ENCODE data around the gene DDX47. TPM values are rescaled to one million over a fixed set of nuclear protein-coding genes. Genes with fewer than 3 reads are reported as not detected.

Gene DDX47
- total and polyA plus RNA-seq, 2 of the 4 experiments (the other 2 are of a cell fraction): 77.8 to 89.5 TPM

- Histone ChIP-seq H3K4me1 (ENCODE audit: control insufficient read depth, insufficient read depth, low read length) (peaks cover 5% of the 10 kb centered on the region; the same call in 1 of the 2 replicates), H2AK5ac (ENCODE audit: low read depth, low read length) (peak overlapping the region; percentile 1; the same call in 1 of the 2 replicates), H2AK9ac (replicated peaks; ENCODE audit: low read depth, low read length, poor library complexity) (no peak overlapping the region), H4K91ac (ENCODE audit: insufficient read depth, low read depth, low read length) (0 out of 2 replicates have a peak overlapping the region, but pooled peaks have one; percentile 10), H4K8ac (ENCODE audit: low read depth in 2 of 2, low read length in 2 of 2) (no peak overlapping the region), H3K9me1 (ENCODE audit: insufficient read depth, low read length) (peaks cover 3% of the 10 kb centered on the region; the same call in 1 of the 2 replicates), H3K18ac (ENCODE audit: low read depth, low read length) (no peak overlapping the region), H3K27me3 (ENCODE audit: control insufficient read depth, insufficient read depth, low read length) (no peaks in the 10 kb centered on the region), H2AFZ (replicated peaks; ENCODE audit: low read length, poor library complexity) (no peak overlapping the region), H2BK120ac (ENCODE audit: low read depth, low read length) (no peak overlapping the region), H3K14ac (replicated peaks; ENCODE audit: low read depth, low read length) (no peak overlapping the region), H3K4ac (ENCODE audit: low read depth, low read length) (0 out of 2 replicates have a peak overlapping the region, but pooled peaks have one; percentile 31), H3K4me2 (ENCODE audit: low read depth, low read length) (no peak overlapping the region), H4K20me1 (ENCODE audit: insufficient read depth, low read length) (no peaks in the 10 kb centered on the region), H2BK5ac (ENCODE audit: low read depth, low read length, poor library complexity, severe bottlenecking) (no peak overlapping the region), H2BK15ac (ENCODE audit: low read depth, low read length) (no peak overlapping the region), H3K23ac (ENCODE audit: low read depth, low read length) (no peak overlapping the region), H2BK20ac (ENCODE audit: low read depth, low read length) (no peak overlapping the region), H3K79me1 (ENCODE audit: low read depth in 1 of 2, low read length in 2 of 2) (no peaks in the 10 kb centered on the region), H3K36me3 (ENCODE audit: control insufficient read depth, insufficient read depth, low read length) (no peaks in the 10 kb centered on the region), H3K56ac (ENCODE audit: extremely low read depth, insufficient read depth, low read length) (no peak overlapping the region), H3K9me3 (ENCODE audit: control insufficient read depth, insufficient read depth, low read length) (no peaks in the 10 kb centered on the region), H4K5ac (ENCODE audit: low read depth, low read length) (no peak overlapping the region), H3K27ac (ENCODE audit: insufficient read depth, low read length) (no peak overlapping the region), H3K4me3 (ENCODE audit: insufficient read depth, low read depth, low read length) (no peak overlapping the region), H3K9ac (ENCODE audit: low read depth, low read length) (no peak overlapping the region)
- TF ChIP-seq NFE2L2 (IDR thresholded peaks at IDR 0.05; ENCODE audit: low read depth, low read length) (no peak), RAD21 (IDR thresholded peaks at IDR 0.05; ENCODE audit: low read length) (no peak), ELK1 (IDR thresholded peaks at IDR 0.05; ENCODE audit: borderline replicate concordance, low read depth, low read length) (no peak), POLR2A (IDR thresholded peaks at IDR 0.05; ENCODE audit: low read depth, low read length) (no peak), FOS (IDR thresholded peaks at IDR 0.05; ENCODE audit: low read depth, low read length) (no peak), RCOR1 (IDR thresholded peaks at IDR 0.05; ENCODE audit: insufficient replicate concordance, low read length) (no peak), CEBPB (IDR thresholded peaks at IDR 0.05; ENCODE audit: low read depth, low read length) (no peak), CTCF (conservative IDR thresholded peaks at IDR 0.05; ENCODE audit: low read depth, low read length) (no peak)
- WGBS, 2 experiments (ENCODE audit: extremely low coverage in 2 of 2, insufficient read length in 1 of 2): no CpG with 5 or more reads among the region's 3 CpGs
- CTCF ChIA-PET: no interaction called here
- in situ Hi-C loops (cut with MboI; ENCODE audit: low sequenced_read_pairs) (loop anchor here (10.0 kb wide), 2 partner anchors 187 to 437 kb away; no protein-coding TSS in a partner anchor), intact Hi-C loops (cut with micrococcal nuclease) (no loop called here), dilution Hi-C loops (cut with HindIII; ENCODE audit: low sequenced_read_pairs, unreplicated experiment) (no loop called here)
- ATAC-seq (ENCODE audit: low read depth): no peak
- BruUV-seq (replicated peaks): no TSS peak
- no peak for DNase-seq
- POLR2A ChIA-PET (ENCODE audit: unreplicated experiment): no interaction called here
Observed at GRCh38 chr12:12797794-12798152, 15.4 kb upstream of the DDX47 start.
